ENCODE results near the gene DRC7.
"Not testable (repeated sequence)": the region's sequence is repeated elsewhere in the genome, so short reads cannot be mapped to it uniquely, and the experiment has no call there.

The DRC7 gene

GRCh38 chr16:57760357-57761160 is 66.0 kb downstream of the DRC7 start:
- no peak for DNase-seq (ENCODE audit: low read depth in 4 of 4, low spot score in 1 of 4)

DNA sequence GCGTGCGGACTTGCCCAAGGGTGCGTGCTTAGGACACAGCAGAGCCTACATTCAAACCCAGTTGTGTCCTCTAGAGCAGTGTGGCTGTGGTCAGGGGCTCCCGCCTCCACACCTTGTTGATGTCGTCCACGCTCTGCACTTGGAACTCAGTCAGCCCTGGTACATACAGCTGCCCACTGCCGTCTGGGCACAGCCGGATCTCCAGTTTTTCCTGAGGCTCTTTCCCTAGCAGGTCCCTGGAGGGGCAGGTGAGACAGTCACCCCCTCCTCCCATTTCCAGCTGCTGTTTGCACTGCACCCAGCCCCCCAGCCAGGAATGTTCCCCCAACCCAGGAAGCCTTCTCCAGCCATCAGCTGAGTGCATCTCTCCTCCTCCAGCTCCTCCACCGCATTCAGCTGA is 66.7 kb downstream of the DRC7 start:
- DNase-seq (ENCODE audit: low read depth in 4 of 4, low spot score in 1 of 4), result no peak

- DNase-seq (ENCODE audit: low read depth in 4 of 4, low spot score in 1 of 4), result no peak
Observed at GRCh38 chr16:57761957-57762356, 67.4 kb downstream of the DRC7 start.

DNA sequence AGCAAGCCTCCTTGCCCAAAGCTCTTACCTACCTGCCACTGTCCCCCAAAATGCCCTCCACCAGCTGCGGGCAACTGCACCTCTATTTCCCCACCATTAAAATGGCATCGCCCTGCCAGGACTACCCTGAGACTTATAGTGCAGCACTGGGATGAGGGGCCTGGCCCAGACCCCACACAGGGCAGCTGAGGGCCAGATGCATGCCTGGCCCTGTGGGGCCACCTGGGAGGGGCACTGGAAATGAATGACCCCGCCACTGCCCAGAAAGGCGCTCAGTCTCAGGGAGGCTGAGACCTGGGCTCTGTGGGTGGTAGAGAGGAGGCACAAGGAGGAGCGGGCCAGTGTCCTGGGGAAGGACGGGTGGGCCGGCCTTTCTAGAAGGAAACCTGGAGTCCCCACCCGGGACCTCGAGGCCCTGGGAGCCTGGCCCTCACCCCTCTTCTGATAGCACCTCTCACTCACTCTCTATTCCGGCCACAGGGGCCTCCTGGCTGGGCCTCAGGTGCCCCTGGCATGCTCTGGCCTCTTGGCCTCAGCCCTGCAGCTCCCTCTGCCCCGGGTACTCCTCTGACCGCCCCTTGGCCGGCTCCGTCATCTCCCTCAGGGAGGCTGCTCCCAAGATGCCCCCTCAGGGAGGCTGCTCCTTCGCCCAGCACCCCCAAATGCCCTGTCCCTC is 67.9 kb downstream of the DRC7 start:
- DNase-seq (ENCODE audit: low read depth in 4 of 4, low spot score in 1 of 4), result no peak

- DNase-seq (ENCODE audit: low read depth in 4 of 4, low spot score in 1 of 4), result no peak
Observed at GRCh38 chr16:57763285-57764005, 68.8 kb downstream of the DRC7 start.

GRCh38 chr16:57764006-57764340 is 69.4 kb downstream of the DRC7 start:
- no peak for DNase-seq (ENCODE audit: low read depth in 4 of 4, low spot score in 1 of 4)

- no peak for DNase-seq (ENCODE audit: low read depth in 4 of 4, low spot score in 1 of 4)
Observed at GRCh38 chr16:57764341-57765159, 69.9 kb downstream of the DRC7 start.

DNA sequence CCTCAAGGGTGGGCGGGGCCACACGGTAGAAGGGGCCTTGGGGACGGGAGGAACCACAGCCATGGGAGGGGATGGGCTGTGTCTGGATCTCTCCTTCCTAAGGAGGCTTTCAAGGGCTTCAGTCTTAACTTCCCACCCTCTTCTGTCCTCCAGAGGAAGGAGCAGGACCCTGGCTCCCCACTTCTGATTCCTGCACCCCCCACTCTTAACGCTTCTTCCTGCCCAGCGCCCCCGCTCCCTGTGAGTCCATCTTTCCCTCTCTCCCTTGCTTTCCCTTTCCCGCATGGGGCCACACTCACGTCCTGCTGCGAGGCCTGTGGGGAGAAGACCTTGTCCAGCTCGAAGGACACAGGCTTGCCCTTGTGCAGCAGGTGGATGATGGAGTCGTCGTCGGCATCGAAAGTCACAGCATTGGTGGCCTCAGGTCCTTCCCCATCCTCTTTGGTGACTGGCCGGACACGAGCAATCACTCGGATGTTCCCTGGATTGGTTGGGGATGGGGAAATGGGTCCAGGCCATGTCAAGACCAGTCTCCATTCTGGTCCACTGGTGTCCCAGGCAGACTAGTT is 70.6 kb downstream of the DRC7 start:
- DNase-seq (ENCODE audit: low read depth in 4 of 4, low spot score in 1 of 4), result no peak

DNA sequence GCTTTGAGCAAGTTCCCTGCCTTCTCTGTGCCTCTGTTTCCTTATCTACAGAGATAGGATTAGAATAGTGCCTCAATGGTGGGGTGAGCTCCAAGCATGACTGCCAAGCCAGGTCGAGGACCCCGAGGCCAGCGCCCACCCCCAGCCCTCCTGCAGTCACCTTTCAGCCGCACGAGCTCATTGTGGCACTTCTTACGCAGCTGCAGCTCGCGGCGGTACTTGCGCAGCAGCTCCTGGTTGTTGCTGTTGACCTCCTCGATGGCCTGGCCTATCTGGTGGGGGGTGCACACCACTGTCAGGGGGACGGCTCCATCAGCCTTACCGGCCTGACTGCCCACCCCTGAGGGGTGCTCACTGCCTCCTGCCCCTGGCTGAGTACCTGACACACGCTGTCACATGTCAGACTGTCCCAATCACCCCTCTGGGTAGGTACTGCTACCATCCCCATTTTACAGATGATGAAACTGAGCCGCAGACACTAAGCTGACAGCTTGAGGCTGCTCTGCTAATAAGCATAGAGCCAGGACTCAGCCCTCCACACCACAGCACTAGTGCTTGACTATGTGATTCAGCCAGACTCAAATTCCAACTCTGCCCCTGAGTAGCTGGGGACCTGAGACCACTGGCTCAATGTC is 72.2 kb downstream of the DRC7 start:
- no peak for DNase-seq (ENCODE audit: low read depth in 4 of 4, low spot score in 1 of 4)

DNA sequence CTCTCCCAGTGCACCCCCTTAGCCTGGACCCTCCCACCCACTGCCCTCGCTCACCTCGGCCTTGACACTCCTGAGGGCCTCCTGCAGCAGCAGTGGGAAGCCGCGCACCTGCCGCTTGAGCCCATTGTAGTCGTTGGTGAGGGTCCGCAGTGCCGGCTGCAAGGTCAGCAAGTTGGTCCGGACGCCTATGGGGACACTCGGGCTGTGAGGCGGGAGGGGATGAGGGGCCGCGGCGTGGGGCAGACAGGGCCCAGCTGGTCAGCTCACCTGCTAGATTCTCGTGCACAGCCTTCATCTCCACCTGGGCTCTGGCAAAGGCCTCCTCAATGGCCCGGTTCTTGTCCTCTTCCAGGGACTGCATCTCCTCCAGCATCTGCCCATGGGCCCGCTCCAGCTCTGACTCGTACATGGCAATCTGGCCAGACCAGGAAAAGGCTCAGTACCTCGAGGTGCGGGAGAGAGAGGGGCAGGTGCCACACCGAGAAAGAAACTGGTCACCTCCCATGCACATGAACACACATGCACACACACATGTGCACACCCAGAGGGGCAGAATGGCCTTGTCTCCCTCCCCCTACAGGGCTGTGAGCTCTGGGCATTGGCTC is 75.0 kb downstream of the DRC7 start:
- no peak for DNase-seq (ENCODE audit: low read depth in 4 of 4, low spot score in 1 of 4)

GRCh38 chr16:57770361-57770760 is 75.8 kb downstream of the DRC7 start:
- no peak for DNase-seq (ENCODE audit: low read depth in 4 of 4, low spot score in 1 of 4)

DNA sequence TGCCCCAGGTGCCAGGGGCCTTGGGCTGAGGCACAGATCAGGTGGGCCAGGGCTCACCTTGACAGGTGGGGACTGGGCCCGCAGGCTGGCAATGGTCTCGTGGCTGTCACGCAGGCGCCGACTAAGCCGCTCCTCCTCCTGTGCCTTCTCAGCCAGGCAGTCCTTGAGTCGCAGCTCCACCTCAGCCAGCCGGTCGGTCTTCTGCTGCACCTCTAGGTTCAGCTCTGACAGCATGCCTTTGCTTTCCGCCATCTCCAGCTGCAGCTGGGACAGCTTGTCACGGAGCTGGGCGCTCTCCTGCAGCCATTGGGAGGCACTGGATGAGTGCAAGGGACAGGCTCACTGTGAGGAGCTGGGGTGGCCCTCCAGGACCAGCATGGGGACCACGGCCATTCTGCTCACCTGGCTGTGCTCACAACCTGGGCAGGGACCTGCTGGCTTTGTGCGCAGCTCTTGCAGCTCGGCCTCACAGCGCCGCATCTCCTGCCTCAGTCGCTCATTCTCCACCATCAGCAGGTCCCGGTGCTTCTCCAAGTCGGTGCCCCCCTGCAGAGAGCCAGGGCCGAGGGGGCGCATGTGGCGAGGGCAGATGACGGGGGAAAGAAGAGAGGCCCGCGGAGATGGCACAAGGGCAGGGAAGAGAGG is 76.7 kb downstream of the DRC7 start:
- no peak for DNase-seq (ENCODE audit: low read depth in 4 of 4, low spot score in 1 of 4)

DNA sequence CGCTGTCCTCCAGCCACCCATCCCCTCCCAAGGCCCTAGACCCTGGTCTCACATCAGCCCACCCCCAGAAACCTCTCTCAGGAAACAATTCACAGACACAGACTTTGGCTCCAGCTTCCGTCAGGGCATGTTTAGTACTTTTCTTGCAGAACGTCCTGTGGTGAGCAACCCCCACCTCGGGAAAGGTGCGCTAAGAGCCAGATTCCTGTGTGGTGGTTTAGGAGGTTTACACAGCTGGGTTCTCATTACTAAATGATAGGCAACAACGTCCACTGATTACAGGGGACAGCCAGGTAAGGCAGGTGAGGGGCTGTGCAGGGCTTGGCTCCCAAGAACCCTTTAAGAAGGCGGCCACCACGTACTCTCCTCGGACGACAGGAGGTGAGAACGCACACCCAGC is 78.4 kb downstream of the DRC7 start:
- DNase-seq (ENCODE audit: low read depth in 4 of 4, low spot score in 1 of 4), result no peak

DNA sequence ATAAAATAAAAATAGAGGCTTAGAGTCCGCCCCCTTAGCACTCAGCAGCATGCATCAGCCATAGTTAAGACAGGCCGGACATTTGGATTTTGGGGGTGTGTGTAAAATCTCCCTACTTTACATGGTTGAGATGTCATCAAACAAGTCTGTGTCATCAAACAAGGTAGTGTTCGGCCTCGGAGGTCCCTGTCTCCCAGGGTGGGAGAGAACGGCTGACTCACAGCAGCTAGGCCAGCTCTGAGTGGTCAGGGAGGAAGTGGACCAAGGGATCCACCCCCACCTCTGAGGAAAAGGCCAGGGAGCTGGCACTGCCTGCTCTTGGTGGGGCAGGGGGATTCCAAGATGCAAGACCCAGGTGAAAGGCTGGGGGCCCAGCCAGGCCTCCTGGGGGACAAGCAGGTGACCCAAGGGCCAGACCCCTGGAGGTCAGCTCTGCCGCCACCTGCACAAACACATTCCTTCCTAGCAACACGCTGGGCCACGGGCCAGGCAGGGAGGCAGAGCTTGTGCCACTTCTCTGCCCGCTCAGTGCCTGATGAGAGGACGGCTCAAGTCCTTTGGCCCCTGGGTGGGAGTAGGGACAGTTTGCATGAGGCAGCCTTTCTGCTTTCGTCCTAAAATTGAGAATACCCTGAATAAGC is 79.2 kb downstream of the DRC7 start:
- no peak for DNase-seq (ENCODE audit: low read depth in 4 of 4, low spot score in 1 of 4)

DNA sequence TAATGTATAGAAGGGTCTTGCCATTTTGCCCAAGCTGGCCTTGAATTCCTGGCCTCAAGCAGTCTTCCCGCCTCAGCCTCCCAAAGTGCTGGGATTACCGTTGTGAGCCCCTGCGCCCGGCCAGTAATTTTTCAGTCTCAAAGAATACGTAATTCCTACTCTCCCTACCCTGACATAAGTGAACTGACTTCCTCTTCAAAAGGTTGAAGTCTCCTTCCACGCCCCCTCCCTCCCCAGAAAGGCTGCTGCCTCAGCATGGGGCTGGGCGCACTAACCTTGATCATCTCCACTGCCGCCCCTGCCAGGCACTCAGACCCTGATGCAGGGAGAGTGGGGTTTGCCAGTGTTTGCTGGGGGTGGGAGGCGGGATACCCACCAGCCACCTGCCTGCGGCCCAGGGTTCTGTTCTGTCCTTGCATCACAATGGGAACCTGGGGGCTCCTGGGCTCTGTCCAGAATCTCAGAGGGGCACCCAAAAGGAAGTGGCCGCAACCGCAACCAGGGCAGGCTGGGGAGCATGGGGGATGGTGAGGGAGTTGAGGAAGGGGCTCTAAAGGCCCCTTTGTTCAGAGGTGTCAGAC is 80.2 kb downstream of the DRC7 start:
- DNase-seq (ENCODE audit: low read depth in 4 of 4, low spot score in 1 of 4), result no peak

- DNase-seq (ENCODE audit: low read depth in 4 of 4, low spot score in 1 of 4), result no peak
Observed at GRCh38 chr16:57775661-57776469, 81.3 kb downstream of the DRC7 start.

- no peak for DNase-seq (ENCODE audit: low read depth in 4 of 4, low spot score in 1 of 4)
Observed at GRCh38 chr16:57778658-57779057, 84.1 kb downstream of the DRC7 start.

DNA sequence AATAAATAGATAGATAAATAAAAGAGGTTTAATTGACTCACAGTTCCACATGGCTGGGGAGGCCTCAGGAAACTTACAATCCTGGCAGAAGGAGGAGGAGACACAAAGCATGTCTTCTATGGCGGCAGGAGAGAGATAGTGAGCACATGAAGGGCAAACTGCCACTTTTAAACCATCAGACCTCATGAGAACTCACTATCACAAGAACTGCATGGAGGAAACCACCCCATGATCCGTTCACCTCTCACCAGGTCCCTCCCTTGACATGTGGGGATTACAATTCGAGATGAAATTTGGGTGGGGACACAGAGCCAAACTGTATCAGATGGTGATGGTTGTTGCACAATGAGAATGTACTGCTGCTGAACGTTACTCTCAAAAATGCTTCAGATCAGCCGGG is 85.2 kb downstream of the DRC7 start:
- DNase-seq (ENCODE audit: low read depth in 4 of 4, low spot score in 1 of 4), result not testable (repeated sequence)

Measured in stimulated activated CD4-positive, alpha-beta T cell treated with anti-CD3 and anti-CD28 coated beads, Interleukin-1b, Interleukin-23, amount 100 ng/mL, for 24 hours (primary cell).